SK-N-SH treated with all-trans-retinoic acid at 6 μM for 48 hours (cell line): ENCODE measurements around the gene AGPAT1.

Experiments used
- ARNTL ChIP-seq: fragments of 450-650 bp; formaldehyde crosslinking; IDR thresholded peaks from 2 replicates; pipeline ENCODE4 v1.5.0; 2020; ENCODE audit warnings: low read depth, mild to moderate bottlenecking, moderate library complexity, borderline replicate concordance
- BACH2 ChIP-seq: fragments of 250-450 bp; sonication (Bioruptor Pico); IDR thresholded peaks from 2 replicates; pipeline ENCODE4 v1.9.0; 2021; ENCODE audit warnings: mild to moderate bottlenecking, borderline replicate concordance
- CSDC2 ChIP-seq: fragments of 250-450 bp; sonication (Bioruptor Pico); IDR thresholded peaks from 2 replicates; pipeline ENCODE4 v1.5.0; 2020; ENCODE audit warnings: mild to moderate bottlenecking, moderate library complexity
- ESRRG ChIP-seq: fragments of 250-450 bp; sonication (Bioruptor Pico); IDR thresholded peaks from 2 replicates; pipeline ENCODE4 v1.6.1; 2021; ENCODE audit warnings: mild to moderate bottlenecking
- ISL1 ChIP-seq: fragments of 250-450 bp; sonication (Bioruptor Pico); IDR thresholded peaks from 2 replicates; pipeline ENCODE4 v2.1.2; 2022; ENCODE audit warnings: mild to moderate bottlenecking, moderate library complexity
- PATZ1 ChIP-seq: fragments of 250-450 bp; sonication (Bioruptor Pico); IDR thresholded peaks from 2 replicates; pipeline ENCODE4 v1.8.0; 2020; ENCODE audit warnings: mild to moderate bottlenecking, moderate library complexity, borderline replicate concordance
- POU6F1 ChIP-seq: fragments of 250-450 bp; sonication (Bioruptor Pico); IDR thresholded peaks from 2 replicates; pipeline ENCODE4 v1.8.0; 2021; ENCODE audit warnings: low read depth, mild to moderate bottlenecking, moderate library complexity, borderline replicate concordance
- PPARA ChIP-seq: fragments of 250-450 bp; sonication (Bioruptor Pico); IDR thresholded peaks from 2 replicates; pipeline ENCODE4 v1.5.0; 2020; ENCODE audit warnings: mild to moderate bottlenecking, borderline replicate concordance
- RARB ChIP-seq: fragments of 250-450 bp; sonication (Bioruptor Pico); IDR thresholded peaks from 2 replicates; pipeline ENCODE4 v1.8.0; 2021; ENCODE audit warnings: mild to moderate bottlenecking, moderate library complexity
- TCF4 ChIP-seq: fragments of 250-450 bp; sonication (Bioruptor Pico); IDR thresholded peaks from 2 replicates; pipeline ENCODE4 v1.8.0; 2021; ENCODE audit warnings: mild to moderate bottlenecking, moderate library complexity, borderline replicate concordance
- TOX ChIP-seq: fragments of 250-450 bp; sonication (Bioruptor Pico); IDR thresholded peaks from 2 replicates; pipeline ENCODE4 v1.8.0; 2021; ENCODE audit warnings: mild to moderate bottlenecking, moderate library complexity, borderline replicate concordance
- TSHZ2 ChIP-seq: fragments of 250-450 bp; sonication (Bioruptor Pico); IDR thresholded peaks from 2 replicates; pipeline ENCODE4 v1.5.0; 2020; ENCODE audit warnings: mild to moderate bottlenecking, moderate library complexity
- ZFP3 ChIP-seq: fragments of 250-450 bp; sonication (Bioruptor Pico); IDR thresholded peaks from 2 replicates; pipeline ENCODE4 v1.5.0; 2020; ENCODE audit warnings: mild to moderate bottlenecking, moderate library complexity
- ZNF70 ChIP-seq: fragments of 450-650 bp; formaldehyde crosslinking; IDR thresholded peaks from 2 replicates; pipeline ENCODE4 v1.5.0; 2020; ENCODE audit warnings: mild to moderate bottlenecking, moderate library complexity

- TF ChIP-seq PATZ1 (CRISPR knock-in tag) (no peak), ZFP3 (CRISPR knock-in tag) (no peak), ARNTL (no peak), BACH2 (CRISPR knock-in tag) (no peak), CSDC2 (no peak), PPARA (CRISPR knock-in tag) (no peak), TSHZ2 (CRISPR knock-in tag) (no peak), POU6F1 (CRISPR knock-in tag) (no peak), TOX (CRISPR knock-in tag) (no peak), RARB (CRISPR knock-in tag) (no peak), ISL1 (CRISPR knock-in tag) (no peak), TCF4 (CRISPR knock-in tag) (no peak), ESRRG (CRISPR knock-in tag) (no peak), ZNF70 (CRISPR knock-in tag) (no peak)
Observed at GRCh38 chr6:32200711-32201475, 25.0 kb upstream of the AGPAT1 start.
